Measurements from ENCODE around the gene SUMO2.

GRCh38 chr17:75152922-75153779 lies 29.6 kb downstream of the SUMO2 start:
- TF ChIP-seq, protein P1, sequence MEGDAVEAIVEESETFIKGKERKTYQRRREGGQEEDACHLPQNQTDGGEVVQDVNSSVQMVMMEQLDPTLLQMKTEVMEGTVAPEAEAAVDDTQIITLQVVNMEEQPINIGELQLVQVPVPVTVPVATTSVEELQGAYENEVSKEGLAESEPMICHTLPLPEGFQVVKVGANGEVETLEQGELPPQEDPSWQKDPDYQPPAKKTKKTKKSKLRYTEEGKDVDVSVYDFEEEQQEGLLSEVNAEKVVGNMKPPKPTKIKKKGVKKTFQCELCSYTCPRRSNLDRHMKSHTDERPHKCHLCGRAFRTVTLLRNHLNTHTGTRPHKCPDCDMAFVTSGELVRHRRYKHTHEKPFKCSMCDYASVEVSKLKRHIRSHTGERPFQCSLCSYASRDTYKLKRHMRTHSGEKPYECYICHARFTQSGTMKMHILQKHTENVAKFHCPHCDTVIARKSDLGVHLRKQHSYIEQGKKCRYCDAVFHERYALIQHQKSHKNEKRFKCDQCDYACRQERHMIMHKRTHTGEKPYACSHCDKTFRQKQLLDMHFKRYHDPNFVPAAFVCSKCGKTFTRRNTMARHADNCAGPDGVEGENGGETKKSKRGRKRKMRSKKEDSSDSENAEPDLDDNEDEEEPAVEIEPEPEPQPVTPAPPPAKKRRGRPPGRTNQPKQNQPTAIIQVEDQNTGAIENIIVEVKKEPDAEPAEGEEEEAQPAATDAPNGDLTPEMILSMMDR (IDR thresholded peaks at IDR 0.05; ENCODE audit: low read length): no peak
- no peak for TF ChIP-seq EZH2 (IDR thresholded peaks at IDR 0.05; ENCODE audit: borderline replicate concordance, low read length)

All from OCI-LY1 (cell line).